Muscle layer of colon (tissue), 2 donors: ENCODE measurements around the gene GAS7.

Source experiments
- H3K27ac ChIP-seq: one replicate; pipeline ENCODE4 v1.7.0; 2013; ENCODE audit warnings: low read depth, mild to moderate bottlenecking, low read length, moderate library complexity
- H3K27me3 ChIP-seq, 2 donors: one replicate each; pipeline ENCODE4 v1.7.0; 2013; ENCODE audit warnings: low read length in 2 of 2, mild to moderate bottlenecking in 2 of 2; ENCODE audit not compliant: insufficient read depth in 2 of 2, control insufficient read depth in 1 of 2
- H3K36me3 ChIP-seq: one replicate; pipeline ENCODE4 v1.7.0; 2013; ENCODE audit warnings: mild to moderate bottlenecking, low read length; ENCODE audit not compliant: insufficient read depth
- H3K4me1 ChIP-seq: one replicate; pipeline ENCODE4 v1.7.0; 2013; ENCODE audit warnings: mild to moderate bottlenecking, low read length; ENCODE audit not compliant: insufficient read depth
- H3K4me3 ChIP-seq, 2 donors: one replicate each; pipeline ENCODE4 v1.7.0; 2013; ENCODE audit warnings: low read length in 2 of 2, low read depth in 1 of 2, mild to moderate bottlenecking in 1 of 2, moderate library complexity in 1 of 2
- H3K9ac ChIP-seq: one replicate; pipeline ENCODE4 v1.7.0; 2013; ENCODE audit warnings: low read length
- H3K9me3 ChIP-seq: one replicate; pipeline ENCODE4 v1.7.0; 2013; ENCODE audit warnings: mild to moderate bottlenecking, low read length
- donor health status: abdominal sarcoma.
- donor health status: Adenocarcinoma of cecum.

The GAS7 gene

GRCh38 chr17:10147761-10148415 lies 50.5 kb downstream of the GAS7 start:
- Histone ChIP-seq H3K36me3 (no peaks in the 10 kb centered on the region), H3K9me3 (no peaks in the 10 kb centered on the region), H3K27ac (no peak overlapping the region)

GRCh38 chr17:10147040-10147439 lies 51.4 kb downstream of the GAS7 start:
- Histone ChIP-seq H3K27ac (no peak overlapping the region), H3K36me3 (no peaks in the 10 kb centered on the region), H3K9me3 (no peaks in the 10 kb centered on the region), H3K4me3 (no peak overlapping the region), H3K4me1 (no peaks in the 10 kb centered on the region), H3K27me3 (no peaks in the 10 kb centered on the region), H3K9ac (no peak overlapping the region)

More at GRCh38 chr17:10147761-10148415, 50.5 kb downstream of the GAS7 start:
- Histone ChIP-seq H3K4me3 (no peak overlapping the region), H3K27me3 (no peaks in the 10 kb centered on the region), H3K9ac (no peak overlapping the region), H3K4me1 (no peaks in the 10 kb centered on the region)

DNA sequence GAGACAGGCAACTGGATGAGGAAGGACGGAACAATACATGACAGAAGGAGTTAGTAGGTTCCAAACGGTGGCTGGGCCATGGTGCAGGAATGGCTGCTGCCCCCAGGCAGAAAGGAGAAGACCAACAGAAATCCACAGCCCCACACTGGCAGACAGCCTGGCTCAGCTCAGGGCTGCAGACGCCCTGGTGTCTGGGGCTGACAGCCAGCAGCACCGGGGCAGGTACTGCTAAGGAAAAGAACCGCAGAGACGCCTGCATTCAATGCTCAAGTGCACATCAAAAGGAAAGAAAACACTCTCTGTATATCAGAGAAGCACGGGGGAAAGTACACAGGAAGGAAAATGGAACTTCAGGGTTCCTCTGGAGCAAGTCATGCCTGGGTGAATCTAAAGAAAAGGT lies 53.4 kb downstream of the GAS7 start:
- H3K4me3 ChIP-seq, result no peak overlapping the region
- H3K9ac ChIP-seq, result no peak overlapping the region
- no peaks in the 10 kb centered on the region for H3K9me3 ChIP-seq
- H3K36me3 ChIP-seq, result no peaks in the 10 kb centered on the region
- H3K27ac ChIP-seq, result no peak overlapping the region
- H3K4me1 ChIP-seq, result no peaks in the 10 kb centered on the region
- H3K27me3 ChIP-seq, result no peaks in the 10 kb centered on the region

DNA sequence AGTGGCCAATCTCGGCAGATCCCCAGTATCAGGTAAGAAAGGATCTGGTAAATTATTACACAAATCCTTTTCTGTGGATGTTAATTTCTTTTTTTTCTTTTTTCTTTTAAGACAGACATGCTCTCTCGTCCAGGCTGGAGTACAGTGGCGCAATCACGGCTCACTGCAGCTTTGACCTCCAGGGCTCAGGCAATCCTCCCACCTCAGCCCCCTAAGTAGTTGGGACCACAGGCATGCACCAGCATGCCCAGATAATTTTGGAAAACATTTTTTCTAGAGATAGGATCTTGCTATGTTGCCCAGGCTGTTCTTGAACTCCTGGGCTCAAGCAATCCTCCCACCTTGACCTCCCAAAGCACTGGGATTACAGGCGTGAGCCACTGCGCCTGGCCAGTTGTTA lies 54.0 kb downstream of the GAS7 start:
- Histone ChIP-seq H3K4me1 (no peaks in the 10 kb centered on the region), H3K27me3 (no peaks in the 10 kb centered on the region), H3K9ac (no peak overlapping the region), H3K27ac (no peak overlapping the region), H3K4me3 (no peak overlapping the region), H3K9me3 (no peaks in the 10 kb centered on the region), H3K36me3 (no peaks in the 10 kb centered on the region)

- Histone ChIP-seq H3K4me3 (no peak overlapping the region), H3K9ac (no peak overlapping the region), H3K4me1 (peaks cover 4% of the 10 kb centered on the region), H3K9me3 (no peaks in the 10 kb centered on the region), H3K27me3 (no peaks in the 10 kb centered on the region), H3K27ac (no peak overlapping the region), H3K36me3 (no peaks in the 10 kb centered on the region)
Measured at GRCh38 chr17:10141436-10141835, 57.0 kb downstream of the GAS7 start.

DNA sequence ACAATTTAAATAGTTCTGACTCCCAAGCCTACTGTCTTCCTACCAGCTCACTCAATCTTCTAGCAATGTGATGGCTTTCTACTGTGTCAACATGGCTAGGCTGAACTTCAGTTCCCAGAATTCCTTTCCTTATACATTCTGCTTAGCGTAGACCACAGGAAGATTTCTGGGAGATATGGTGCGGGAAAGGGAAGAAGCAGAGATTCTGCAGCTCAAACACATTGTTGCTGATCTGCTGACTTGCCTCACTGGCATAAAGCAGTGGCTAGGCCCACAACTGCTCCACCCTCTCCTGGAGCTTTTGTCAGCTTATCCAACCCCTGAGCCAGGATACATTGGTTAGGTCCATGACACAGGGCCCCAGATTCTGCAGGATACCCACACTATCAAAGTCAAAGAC lies 58.8 kb downstream of the GAS7 start:
- Histone ChIP-seq H3K4me3 (no peak overlapping the region), H3K36me3 (no peaks in the 10 kb centered on the region), H3K27ac (no peak overlapping the region), H3K9ac (no peak overlapping the region), H3K4me1 (peaks cover 9% of the 10 kb centered on the region), H3K27me3 (no peaks in the 10 kb centered on the region), H3K9me3 (no peaks in the 10 kb centered on the region)

DNA sequence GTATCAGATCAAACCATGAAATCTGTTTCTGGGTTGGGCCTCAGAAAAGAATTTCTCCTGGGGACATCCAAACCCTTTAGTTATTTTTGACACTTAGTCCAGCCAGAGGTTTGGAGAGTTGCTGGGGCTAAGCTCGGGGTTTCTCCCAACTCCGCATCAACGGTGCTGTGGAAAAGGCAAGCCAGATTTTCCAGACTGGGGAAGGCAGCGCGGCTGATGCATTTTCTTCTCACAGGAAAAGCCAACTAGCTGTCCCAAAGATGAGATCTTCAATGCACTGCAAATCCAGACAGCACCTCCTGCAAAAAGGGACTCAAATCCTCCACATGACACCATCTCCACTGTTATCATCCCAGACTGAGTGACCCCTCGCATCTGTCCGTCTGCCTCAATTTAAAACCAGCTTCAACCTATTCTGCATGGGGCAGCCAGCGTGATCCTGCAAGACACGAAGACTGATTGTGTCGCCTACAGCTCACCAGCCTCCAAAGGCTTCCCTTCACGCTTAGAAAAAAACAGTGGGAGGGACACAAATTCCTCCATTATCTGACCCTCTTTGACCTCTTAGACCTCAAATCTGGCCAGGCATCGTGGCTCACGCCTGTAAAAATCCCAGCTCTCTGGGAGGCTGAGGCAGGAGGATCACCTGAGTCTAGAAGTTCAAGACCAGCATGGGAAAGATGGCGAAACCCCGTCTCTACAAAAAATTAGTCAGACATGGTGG lies 62.0 kb downstream of the GAS7 start:
- Histone ChIP-seq H3K27me3 (no peaks in the 10 kb centered on the region), H3K4me1 (peaks cover 9% of the 10 kb centered on the region), H3K4me3 (no peak overlapping the region), H3K9ac (no peak overlapping the region), H3K27ac (peak overlapping the region; percentile 2), H3K9me3 (no peaks in the 10 kb centered on the region), H3K36me3 (no peaks in the 10 kb centered on the region)

DNA sequence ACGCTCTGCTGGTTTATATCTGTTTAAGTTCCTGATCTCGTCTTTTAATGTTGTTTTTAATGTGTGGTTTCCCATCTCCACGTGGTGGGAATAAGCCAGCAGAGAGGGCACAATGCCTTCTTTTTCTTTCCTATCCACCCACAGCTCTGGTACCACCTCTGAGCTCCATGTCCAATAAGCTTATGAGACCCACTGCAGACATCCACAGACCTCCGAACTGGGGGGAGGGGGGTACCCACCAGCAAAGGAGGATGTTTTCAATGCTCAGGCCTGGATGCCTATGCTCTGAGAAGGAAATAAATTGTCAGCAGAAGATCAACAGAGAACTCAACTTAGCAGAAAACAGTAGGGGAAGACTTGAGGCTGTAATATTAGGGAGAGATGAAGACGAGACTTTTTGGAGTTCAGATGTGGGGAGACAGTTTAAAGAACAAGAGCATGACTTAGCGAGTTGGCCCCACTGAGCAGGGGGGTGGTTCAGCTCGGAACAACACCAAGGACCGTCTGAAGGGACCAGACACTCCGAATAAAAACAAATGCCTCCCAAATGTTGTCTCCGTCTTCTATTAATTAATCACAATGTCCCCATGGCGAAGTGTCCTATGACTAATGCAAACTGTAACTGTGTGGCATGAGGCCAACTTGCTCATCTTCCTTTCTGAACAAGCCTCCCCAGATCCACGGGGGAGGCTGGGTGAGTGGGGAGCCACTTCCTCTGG lies 62.7 kb downstream of the GAS7 start:
- Histone ChIP-seq H3K36me3 (no peaks in the 10 kb centered on the region), H3K4me1 (peaks cover 9% of the 10 kb centered on the region), H3K27ac (peak overlapping the region; percentile 34), H3K9ac (no peak overlapping the region), H3K27me3 (no peaks in the 10 kb centered on the region), H3K9me3 (no peaks in the 10 kb centered on the region), H3K4me3 (no peak overlapping the region)

DNA sequence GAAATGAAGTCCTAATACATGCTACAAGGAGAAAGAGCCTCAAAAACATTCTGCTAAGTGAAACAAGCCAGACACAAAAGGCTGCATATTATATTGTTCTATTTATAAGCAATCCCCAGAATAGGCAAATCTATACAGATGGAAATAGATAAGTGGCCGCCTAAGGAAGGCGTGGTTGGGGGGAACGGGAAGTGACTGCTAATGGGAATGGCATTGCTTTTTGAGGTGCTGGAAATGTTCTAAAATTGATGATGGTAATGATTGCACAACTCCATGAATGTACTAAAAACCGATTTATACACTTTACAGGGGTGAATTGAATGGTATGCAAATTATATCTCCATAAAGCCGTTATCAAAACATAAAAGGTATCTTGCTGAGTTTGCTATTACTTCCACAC lies 67.7 kb downstream of the GAS7 start:
- Histone ChIP-seq H3K9ac (no peak overlapping the region), H3K36me3 (no peaks in the 10 kb centered on the region), H3K4me1 (peaks cover 19% of the 10 kb centered on the region), H3K9me3 (no peaks in the 10 kb centered on the region), H3K27me3 (no peaks in the 10 kb centered on the region), H3K27ac (no peak overlapping the region), H3K4me3 (no peak overlapping the region)

DNA sequence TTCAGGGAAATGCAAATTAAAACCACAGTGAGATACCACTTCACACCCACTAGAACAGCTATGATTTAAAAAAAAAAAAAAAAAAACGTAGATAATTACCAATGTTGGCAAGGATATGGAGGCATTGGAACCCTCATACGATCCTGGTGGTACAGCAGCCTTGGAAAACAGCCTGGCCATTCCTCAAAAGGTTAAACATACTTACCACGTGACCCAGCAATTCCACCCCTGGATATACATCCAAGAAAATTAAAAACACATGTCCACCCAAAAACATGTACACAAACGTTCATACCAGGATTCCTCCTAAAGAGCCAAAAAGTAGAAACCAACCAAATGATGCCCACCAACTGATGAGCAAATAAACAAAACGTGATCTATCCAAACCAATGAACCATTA lies 68.1 kb downstream of the GAS7 start:
- Histone ChIP-seq H3K27me3 (no peaks in the 10 kb centered on the region), H3K4me3 (no peak overlapping the region), H3K36me3 (no peaks in the 10 kb centered on the region), H3K9ac (no peak overlapping the region), H3K4me1 (peaks cover 20% of the 10 kb centered on the region), H3K9me3 (no peaks in the 10 kb centered on the region), H3K27ac (no peak overlapping the region)

DNA sequence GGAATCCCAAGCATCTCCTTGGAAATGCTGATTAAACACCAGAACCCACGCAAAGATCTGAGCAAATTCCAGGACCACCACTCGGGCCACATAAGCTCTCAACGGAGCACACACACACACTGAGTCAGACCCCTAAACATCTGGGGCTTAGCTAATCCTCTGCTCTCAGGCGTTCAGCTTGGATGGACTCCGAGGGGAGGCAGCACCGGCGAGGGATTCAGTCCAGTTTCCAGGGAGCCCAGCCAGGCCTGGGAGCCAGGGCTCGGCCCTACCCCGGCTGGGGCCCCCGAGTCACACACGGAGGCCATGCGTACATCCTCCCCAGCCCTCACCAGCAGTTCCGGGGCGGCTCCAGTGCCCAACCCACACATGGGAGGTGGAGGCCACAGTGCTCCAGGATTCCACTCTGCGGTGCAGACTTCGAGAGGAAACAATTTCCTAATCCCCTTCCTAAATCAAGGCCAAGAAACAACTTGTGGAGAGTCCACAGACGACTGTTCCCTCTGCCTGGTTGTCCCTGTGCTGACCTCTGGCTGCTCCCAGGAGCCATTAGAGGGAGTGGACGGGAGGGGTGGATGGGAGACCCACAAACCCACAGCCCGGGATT lies 70.5 kb downstream of the GAS7 start:
- no peaks in the 10 kb centered on the region for H3K9me3 ChIP-seq
- peaks cover 27% of the 10 kb centered on the region for H3K4me1 ChIP-seq
- peak overlapping the region; percentile 56 for H3K27ac ChIP-seq
- H3K4me3 ChIP-seq, result peak overlapping the region in 1 of 2 donors; percentile 25
- H3K36me3 ChIP-seq, result no peaks in the 10 kb centered on the region
- no peak overlapping the region for H3K9ac ChIP-seq
- no peaks in the 10 kb centered on the region for H3K27me3 ChIP-seq
